Activated CD4-positive, alpha-beta memory T cell treated with anti-CD3 and anti-CD28 coated beads for 36 hours (primary cell): Measurements from ENCODE around the gene MEGF11. TPM values are rescaled to one million over a fixed set of nuclear protein-coding genes. Genes with fewer than 3 reads are reported as not detected.

Experiments
- CTCF ChIA-PET: fragments of 350-600 bp; sonication (Branson Sonifier 250); formaldehyde crosslinking; loops from one replicate; lab custom pipeline; 2021; ENCODE audit warnings: antibody characterized with exemption, inconsistent platforms; lab: Charles Lee
- POLR2A ChIA-PET: fragments of 350-600 bp; sonication (Branson Sonifier 250); formaldehyde crosslinking; loops from one replicate; lab custom pipeline; 2021; ENCODE audit warnings: antibody characterized with exemption; lab: Charles Lee
- DNase-seq: peaks from one replicate; pipeline ENCODE4 v3.0.0-alpha.2; 2020
- H3K27ac Mint-ChIP-seq: one replicate; pipeline ENCODE4 v1.8.0; 2021; ENCODE audit warnings: mixed read lengths
- H3K27me3 Mint-ChIP-seq: one replicate; pipeline ENCODE4 v1.8.0; 2021; ENCODE audit warnings: mixed read lengths
- H3K36me3 Mint-ChIP-seq: one replicate; pipeline ENCODE4 v1.8.0; 2021; ENCODE audit warnings: mixed read lengths
- H3K4me1 Mint-ChIP-seq: one replicate; pipeline ENCODE4 v1.8.0; 2021; ENCODE audit warnings: low read depth, mixed read lengths
- H3K4me3 Mint-ChIP-seq: one replicate; pipeline ENCODE4 v1.8.0; 2021; ENCODE audit warnings: mild to moderate bottlenecking, mixed read lengths
- H3K9me3 Mint-ChIP-seq: one replicate; pipeline ENCODE4 v1.8.0; 2021; ENCODE audit warnings: mixed read lengths
- intact Hi-C: fragments of 100-400 bp; cut with micrococcal nuclease; formaldehyde crosslinking; loops from one replicate; pipeline ENCODE4 v1.15.1; 2023
- total RNA-seq, 2 experiments: library from RNA; stranded (reverse); gene quantifications; one replicate each; pipeline ENCODE4 v1.2.3, GENCODE V29; 2021

The MEGF11 gene
- total RNA-seq, 2 experiments from 2014 or later: not detected

DNA sequence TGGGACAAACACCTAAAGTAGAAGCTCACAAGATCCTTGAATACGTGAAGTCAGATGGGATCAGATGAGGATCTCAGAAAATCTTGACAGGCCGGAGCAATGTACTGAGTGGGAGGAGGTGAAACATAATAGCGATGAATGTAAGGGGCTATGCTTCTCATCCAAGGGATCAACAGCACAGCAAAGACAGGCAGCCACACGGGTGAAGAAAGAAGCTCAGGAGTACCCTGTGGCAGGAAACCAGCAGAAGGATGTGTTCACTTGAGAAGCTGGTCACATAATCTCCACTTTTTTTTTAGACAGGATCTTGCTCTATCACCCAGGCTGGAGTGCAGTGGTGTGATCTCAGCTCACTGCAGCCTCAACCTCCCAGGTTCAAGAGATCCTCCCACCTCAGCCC, 92.4 kb downstream of the MEGF11 start:
- intact Hi-C loops: no loop called here
- Mint-ChIP-seq H3K36me3 (no peaks in the 10 kb centered on the region), H3K27me3 (no peaks in the 10 kb centered on the region), H3K27ac (no peak overlapping the region), H3K9me3 (no peaks in the 10 kb centered on the region), H3K4me3 (no peak overlapping the region), H3K4me1 (no peaks in the 10 kb centered on the region)
- CTCF ChIA-PET: interaction anchor here (0.6 to 0.9 kb wide), 2 partner anchors 16 to 326 kb away, joined by 3 read pairs; no protein-coding TSS in a partner anchor
- POLR2A ChIA-PET: no interaction called here
- no peak for DNase-seq

DNA sequence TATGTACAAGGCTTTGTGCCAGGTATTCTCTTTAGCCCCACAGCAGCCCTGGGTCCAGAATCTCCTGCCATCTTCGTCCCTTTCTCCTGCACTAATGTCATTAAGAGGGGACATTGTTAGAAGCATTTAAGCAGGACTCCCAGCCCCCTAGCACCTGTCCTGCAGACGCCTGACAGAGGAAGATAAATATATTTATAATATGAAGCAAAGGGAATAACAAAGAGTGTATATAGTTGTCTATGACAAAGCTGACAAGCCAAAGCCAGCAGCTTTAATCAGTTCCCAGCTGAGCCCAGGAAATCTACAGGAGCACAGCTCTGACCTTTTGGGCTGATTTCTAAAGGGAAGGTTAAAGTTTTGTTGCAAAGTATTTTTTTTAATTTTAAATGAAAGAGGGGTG, 96.0 kb downstream of the MEGF11 start:
- no peaks in the 10 kb centered on the region for H3K4me1 Mint-ChIP-seq
- ChIA-PET CTCF (no interaction called here), POLR2A (no interaction called here)

DNA sequence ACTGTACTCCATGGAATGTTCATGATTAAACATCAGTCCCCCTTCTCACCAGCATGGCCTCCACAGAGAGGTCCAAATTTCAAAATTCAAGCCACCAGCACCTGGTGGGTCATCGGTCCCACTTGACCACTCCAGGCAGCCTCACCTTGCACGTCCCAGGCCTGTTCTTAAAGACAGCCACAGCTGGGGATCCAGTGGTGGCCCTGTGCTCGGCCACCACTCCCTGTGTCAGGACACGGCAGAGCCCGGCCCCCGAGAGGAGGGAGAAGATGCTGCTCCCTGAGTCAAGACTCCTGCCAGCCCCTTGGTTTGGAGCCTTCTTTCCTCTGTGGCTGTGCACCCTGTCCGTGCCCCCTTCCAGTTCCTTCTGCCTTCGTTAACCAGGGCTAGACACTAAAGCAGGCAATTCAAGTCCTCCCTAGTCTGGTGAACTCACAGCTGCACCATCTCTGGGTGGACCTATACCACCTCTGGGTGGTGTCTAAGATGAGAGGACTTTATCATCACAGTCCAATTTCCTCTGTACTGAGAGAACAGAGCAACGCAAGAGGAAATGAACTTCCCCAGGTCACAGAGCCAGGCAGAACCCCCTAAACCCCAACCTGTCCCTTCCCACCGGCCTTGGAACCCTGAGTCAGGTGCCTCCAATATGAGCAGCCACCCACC, 97.1 kb downstream of the MEGF11 start:
- ChIA-PET POLR2A (no interaction called here), CTCF (no interaction called here)
- Mint-ChIP-seq H3K4me3 (no peak overlapping the region), H3K27me3 (no peaks in the 10 kb centered on the region), H3K36me3 (no peaks in the 10 kb centered on the region), H3K9me3 (no peaks in the 10 kb centered on the region), H3K27ac (no peak overlapping the region), H3K4me1 (no peaks in the 10 kb centered on the region)
- intact Hi-C loops: no loop called here
- DNase-seq: no peak

More for the DNA sequence above, 96.0 kb downstream of the MEGF11 start:
- intact Hi-C loops: no loop called here
- H3K27me3 Mint-ChIP-seq: no peaks in the 10 kb centered on the region
- no peak overlapping the region for H3K4me3 Mint-ChIP-seq
- no peak for DNase-seq
- no peaks in the 10 kb centered on the region for H3K9me3 Mint-ChIP-seq
- no peaks in the 10 kb centered on the region for H3K36me3 Mint-ChIP-seq
- no peak overlapping the region for H3K27ac Mint-ChIP-seq

DNA sequence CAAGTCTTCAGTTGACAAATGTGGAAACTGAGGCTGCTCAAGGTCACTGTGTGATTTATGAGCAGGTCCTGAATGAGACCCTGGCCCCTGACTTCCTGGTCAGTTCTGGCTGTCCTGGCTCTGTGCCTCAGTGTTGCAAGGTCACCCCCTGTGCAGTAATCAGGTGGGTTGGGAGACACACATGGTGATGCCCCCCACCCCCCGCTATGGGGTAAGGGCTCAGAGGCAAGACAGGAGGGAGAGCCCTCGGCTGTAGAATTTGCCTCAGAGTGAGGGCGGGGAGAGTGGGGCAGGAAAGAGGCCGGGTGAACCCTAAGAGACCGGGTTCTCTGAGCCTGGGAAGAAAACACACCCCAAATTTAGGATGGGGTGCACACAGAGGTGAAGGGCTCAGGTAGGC, 98.5 kb downstream of the MEGF11 start:
- no peaks in the 10 kb centered on the region for H3K36me3 Mint-ChIP-seq

DNA sequence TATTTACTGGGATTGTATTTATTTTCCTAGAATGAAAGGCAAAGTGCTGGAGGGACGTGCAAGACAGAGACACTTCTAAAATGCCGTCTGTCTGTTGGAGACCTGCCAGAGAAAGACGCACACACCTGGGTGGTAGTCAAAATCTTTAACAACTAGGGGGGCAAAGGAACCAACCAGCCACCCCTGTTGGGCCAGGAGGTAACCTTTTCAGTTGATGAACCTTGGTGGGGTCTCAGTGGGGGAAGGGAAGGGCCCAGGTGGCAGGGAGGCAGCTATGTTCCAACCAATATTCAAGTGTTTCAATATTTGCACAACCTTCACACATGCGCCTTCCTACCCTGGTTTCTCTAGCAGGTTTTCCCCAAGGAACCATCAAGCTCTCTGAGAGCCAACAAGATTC, 99.0 kb downstream of the MEGF11 start:
- no peak overlapping the region for H3K27ac Mint-ChIP-seq
- no peak overlapping the region for H3K4me3 Mint-ChIP-seq
- no peaks in the 10 kb centered on the region for H3K27me3 Mint-ChIP-seq
- intact Hi-C loops: no loop called here
- no peaks in the 10 kb centered on the region for H3K36me3 Mint-ChIP-seq
- no peaks in the 10 kb centered on the region for H3K9me3 Mint-ChIP-seq
- ChIA-PET CTCF (interaction anchor here (0.6 kb wide), 1 partner anchor 193 kb away, joined by 3 read pairs; no protein-coding TSS in a partner anchor), POLR2A (no interaction called here)
- DNase-seq: no peak
- H3K4me1 Mint-ChIP-seq: no peaks in the 10 kb centered on the region

More for the DNA sequence above, 98.5 kb downstream of the MEGF11 start:
- H3K4me3 Mint-ChIP-seq: no peak overlapping the region
- H3K4me1 Mint-ChIP-seq: no peaks in the 10 kb centered on the region
- intact Hi-C loops: no loop called here
- ChIA-PET CTCF (no interaction called here), POLR2A (no interaction called here)
- no peak for DNase-seq
- no peak overlapping the region for H3K27ac Mint-ChIP-seq
- no peaks in the 10 kb centered on the region for H3K9me3 Mint-ChIP-seq
- H3K27me3 Mint-ChIP-seq: no peaks in the 10 kb centered on the region

DNA sequence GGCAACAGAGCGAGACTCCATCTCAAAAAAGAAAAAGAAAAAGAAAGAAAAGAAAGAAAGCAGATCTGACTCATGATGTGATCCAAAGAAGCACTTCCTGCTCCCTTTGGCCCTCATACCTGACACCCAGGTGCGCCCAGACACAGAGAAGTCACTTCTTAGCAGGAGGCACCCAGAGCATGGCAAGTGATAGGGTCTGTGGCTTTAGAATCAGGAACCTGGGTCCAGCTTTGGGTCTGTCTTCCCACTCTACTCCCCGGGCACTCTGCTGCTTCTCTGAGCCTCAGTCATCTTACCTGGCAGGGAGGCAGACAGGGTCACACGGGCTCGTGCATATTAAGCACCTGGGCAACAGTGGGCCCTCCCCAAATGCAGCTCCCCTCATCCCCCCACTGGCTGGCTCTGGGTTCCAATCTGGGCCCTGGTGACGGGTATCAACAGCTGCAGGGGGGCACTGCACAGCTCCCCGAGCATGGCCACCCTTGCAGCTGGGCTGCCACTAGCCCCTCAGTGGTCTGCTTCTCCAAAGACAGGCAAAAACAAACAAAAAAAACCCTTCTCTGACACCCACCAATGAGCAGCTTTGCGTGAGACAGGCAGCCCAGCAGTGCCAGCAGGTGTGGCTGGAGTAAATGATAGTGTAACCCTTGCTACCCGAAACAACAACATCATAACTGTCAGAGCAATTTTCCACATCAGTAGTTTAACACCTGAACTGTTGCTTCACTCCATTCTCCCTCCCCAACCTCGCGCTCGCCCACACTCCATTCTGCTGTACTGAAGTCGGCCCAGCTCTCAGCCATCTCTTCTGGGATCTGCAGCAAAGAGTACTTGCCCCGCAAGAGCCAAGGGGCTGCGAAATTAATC, 99.8 kb downstream of the MEGF11 start:
- CTCF ChIA-PET: interaction anchor here (0.6 kb wide), 1 partner anchor 192 kb away, joined by 3 read pairs; no protein-coding TSS in a partner anchor
- no peak overlapping the region for H3K27ac Mint-ChIP-seq
- intact Hi-C loops: no loop called here
- no peak for DNase-seq
- H3K27me3 Mint-ChIP-seq: no peaks in the 10 kb centered on the region
- POLR2A ChIA-PET: no interaction called here
- no peak overlapping the region for H3K4me3 Mint-ChIP-seq
- no peaks in the 10 kb centered on the region for H3K9me3 Mint-ChIP-seq
- H3K36me3 Mint-ChIP-seq: no peaks in the 10 kb centered on the region
- no peaks in the 10 kb centered on the region for H3K4me1 Mint-ChIP-seq

DNA sequence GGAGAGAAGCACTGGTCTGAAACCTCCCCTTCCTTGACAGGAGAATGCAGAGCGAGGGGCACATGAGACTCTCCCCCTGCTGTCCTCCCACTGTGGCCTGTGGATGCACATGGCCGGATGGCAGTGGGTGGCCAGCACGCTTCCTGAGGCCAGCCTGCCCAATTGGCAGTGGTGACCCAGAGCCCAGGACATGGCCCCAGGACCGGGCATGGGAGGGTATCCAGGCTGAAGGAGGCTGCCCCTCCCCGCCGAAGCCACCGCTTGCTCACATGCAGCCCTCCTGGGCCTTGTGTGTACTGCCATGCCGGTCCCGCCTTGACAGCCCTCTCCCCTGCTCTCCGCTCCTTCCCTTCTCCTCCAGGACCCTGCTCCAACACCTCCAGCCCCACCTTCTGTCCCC, 100.9 kb downstream of the MEGF11 start:
- no peak overlapping the region for H3K4me3 Mint-ChIP-seq
- no peaks in the 10 kb centered on the region for H3K9me3 Mint-ChIP-seq
- H3K27ac Mint-ChIP-seq: no peak overlapping the region
- DNase-seq: no peak
- CTCF ChIA-PET: no interaction called here
- no peaks in the 10 kb centered on the region for H3K4me1 Mint-ChIP-seq
- POLR2A ChIA-PET: no interaction called here
- no peaks in the 10 kb centered on the region for H3K27me3 Mint-ChIP-seq
- no peaks in the 10 kb centered on the region for H3K36me3 Mint-ChIP-seq
- intact Hi-C loops: no loop called here

DNA sequence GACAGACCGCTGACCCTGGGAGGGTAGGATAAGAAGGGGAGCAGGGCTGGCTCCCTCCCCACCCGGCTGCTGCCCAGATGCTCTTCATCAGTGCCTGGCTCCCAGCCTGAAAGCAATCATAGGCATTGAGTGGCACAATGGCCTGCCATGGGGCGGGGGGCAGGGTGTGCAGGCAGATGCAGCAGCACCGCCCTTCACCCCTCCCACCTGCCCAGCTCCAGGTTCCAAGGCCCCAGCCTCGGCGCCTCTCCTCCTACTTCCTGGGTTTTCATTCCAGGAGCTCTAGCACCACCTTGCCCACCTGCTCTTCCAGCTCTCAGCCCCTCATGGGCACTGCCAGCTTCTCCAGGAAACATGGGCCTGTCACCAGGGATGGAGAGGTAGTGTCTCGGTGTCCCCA, 101.7 kb downstream of the MEGF11 start:
- ChIA-PET POLR2A (no interaction called here), CTCF (no interaction called here)
- no peaks in the 10 kb centered on the region for H3K36me3 Mint-ChIP-seq
- no peaks in the 10 kb centered on the region for H3K4me1 Mint-ChIP-seq
- DNase-seq: no peak
- no peaks in the 10 kb centered on the region for H3K27me3 Mint-ChIP-seq
- intact Hi-C loops: no loop called here
- H3K4me3 Mint-ChIP-seq: no peak overlapping the region
- H3K27ac Mint-ChIP-seq: no peak overlapping the region
- H3K9me3 Mint-ChIP-seq: no peaks in the 10 kb centered on the region

DNA sequence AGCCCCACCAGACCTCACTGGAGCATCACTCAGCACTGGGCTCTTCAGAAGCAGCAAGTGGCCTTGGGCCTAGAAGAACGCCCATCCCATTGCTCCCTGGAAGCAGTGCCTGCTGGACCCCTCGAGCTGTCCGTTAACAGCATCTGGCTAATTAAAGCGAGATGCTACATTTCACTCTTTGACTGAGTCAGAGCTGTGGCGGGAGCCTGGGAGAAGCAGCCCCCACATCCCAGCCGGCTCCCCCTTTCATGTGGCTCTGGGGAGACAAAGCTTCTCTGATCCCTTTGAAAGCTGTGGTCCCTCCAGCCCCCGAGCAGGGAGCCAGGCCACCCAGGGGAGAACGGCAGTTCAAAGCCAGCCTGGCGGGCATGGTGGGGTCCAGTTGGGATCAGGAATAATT, 103.7 kb downstream of the MEGF11 start:
- Mint-ChIP-seq H3K4me3 (no peak overlapping the region), H3K4me1 (peaks cover 2% of the 10 kb centered on the region), H3K9me3 (no peaks in the 10 kb centered on the region), H3K27me3 (no peaks in the 10 kb centered on the region), H3K27ac (no peak overlapping the region), H3K36me3 (no peaks in the 10 kb centered on the region)
- ChIA-PET POLR2A (no interaction called here), CTCF (no interaction called here)
- no peak for DNase-seq
- intact Hi-C loops: no loop called here

DNA sequence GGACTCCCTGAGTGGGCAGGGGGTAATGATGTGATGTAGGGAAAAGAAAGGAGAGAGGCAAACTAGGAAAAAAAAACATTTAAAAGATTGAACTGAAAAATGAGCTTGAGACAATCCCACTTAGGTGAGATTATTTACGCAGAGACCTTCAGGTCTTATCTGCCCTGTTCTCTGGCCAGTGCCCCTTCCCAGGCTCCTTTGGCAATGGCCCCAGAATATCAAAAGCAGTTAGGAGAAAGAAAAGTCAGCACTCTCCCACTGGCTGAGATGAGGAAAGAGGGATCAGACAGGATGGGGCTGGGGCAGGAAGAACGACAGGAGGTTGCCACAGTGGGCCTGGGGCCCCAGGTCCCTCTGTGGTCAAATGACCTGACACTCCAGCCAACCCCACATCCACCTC, 105.4 kb downstream of the MEGF11 start:
- Mint-ChIP-seq H3K36me3 (no peaks in the 10 kb centered on the region), H3K4me1 (peaks cover 2% of the 10 kb centered on the region), H3K9me3 (no peaks in the 10 kb centered on the region), H3K4me3 (no peak overlapping the region), H3K27ac (no peak overlapping the region), H3K27me3 (peaks cover 2% of the 10 kb centered on the region)
- POLR2A ChIA-PET: no interaction called here
- CTCF ChIA-PET: no interaction called here
- no peak for DNase-seq
- intact Hi-C loops: no loop called here

DNA sequence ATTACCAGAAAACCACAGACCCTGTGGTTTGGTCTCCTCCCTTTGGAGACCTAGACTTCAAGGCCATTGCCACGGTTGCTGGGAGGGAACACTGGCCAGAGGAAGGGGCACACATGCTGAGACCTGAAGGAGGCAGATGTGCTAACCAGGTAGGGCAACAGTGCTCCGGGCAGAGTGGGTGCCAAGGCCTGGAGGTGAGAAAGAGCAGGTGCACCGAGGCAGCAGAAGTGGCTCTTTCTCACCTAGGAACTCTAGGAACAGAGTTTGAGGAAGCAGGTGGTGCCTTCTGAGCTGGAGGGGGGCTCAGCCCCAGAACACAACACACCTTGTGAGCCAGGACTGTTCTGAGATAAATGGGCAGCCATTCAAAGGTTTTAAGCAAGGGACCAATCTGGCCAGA, 106.1 kb downstream of the MEGF11 start:
- H3K9me3 Mint-ChIP-seq: no peaks in the 10 kb centered on the region
- H3K27me3 Mint-ChIP-seq: peaks cover 2% of the 10 kb centered on the region
- no peak for DNase-seq
- no peak overlapping the region for H3K4me3 Mint-ChIP-seq
- H3K27ac Mint-ChIP-seq: no peak overlapping the region
- H3K4me1 Mint-ChIP-seq: peaks cover 2% of the 10 kb centered on the region
- no peaks in the 10 kb centered on the region for H3K36me3 Mint-ChIP-seq
- ChIA-PET POLR2A (no interaction called here), CTCF (no interaction called here)
- intact Hi-C loops: no loop called here

DNA sequence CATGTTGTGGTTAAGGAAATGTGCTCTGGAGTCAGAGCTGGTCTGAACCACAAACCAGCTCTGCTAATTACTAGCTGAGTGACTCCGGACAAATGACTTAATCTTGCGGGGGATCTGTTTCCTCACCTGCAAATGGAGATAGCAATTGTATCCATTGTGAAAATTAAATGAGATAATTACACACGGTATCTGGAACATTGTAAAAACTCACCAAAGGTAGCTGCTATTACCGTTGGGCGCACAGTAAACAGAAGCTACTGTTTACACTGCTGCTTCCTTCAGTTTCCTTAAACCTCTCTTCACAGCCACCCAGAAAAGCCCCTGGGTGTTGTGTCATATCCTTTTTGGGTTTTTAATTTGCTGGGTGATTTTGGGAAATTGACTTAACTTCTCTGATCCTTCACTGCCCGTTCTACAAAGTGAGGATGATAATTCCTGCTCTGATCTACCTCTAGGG, 107.8 kb downstream of the MEGF11 start:
- Mint-ChIP-seq H3K27me3 (peaks cover 2% of the 10 kb centered on the region), H3K4me3 (no peak overlapping the region), H3K4me1 (peaks cover 2% of the 10 kb centered on the region), H3K27ac (no peak overlapping the region), H3K36me3 (no peaks in the 10 kb centered on the region), H3K9me3 (no peaks in the 10 kb centered on the region)
- CTCF ChIA-PET: interaction anchor here (0.8 kb wide), 1 partner anchor 26 kb away, joined by 3 read pairs; no protein-coding TSS in a partner anchor
- intact Hi-C loops: no loop called here
- POLR2A ChIA-PET: no interaction called here
- no peak for DNase-seq
